GM18505 (cell line): Measurements from ENCODE around the gene TMEM176A.
"Not testable (repeated sequence)": the region's sequence is repeated elsewhere in the genome, so short reads cannot be mapped to it uniquely, and the experiment has no call there.

Experiments used
- ATAC-seq: cut with Tn5 transposase; IDR thresholded peaks from one replicate; pipeline ENCODE4 v1.9.1; 2021; ENCODE audit not compliant: unreplicated experiment
- POLR2A ChIP-seq: IDR thresholded peaks from 4 replicates; pipeline ENCODE4 v1.6.1; 2011; ENCODE audit warnings: borderline replicate concordance; ENCODE audit not compliant: insufficient read depth, insufficient read length; ENCODE audit errors: extremely low read depth

The TMEM176A gene

DNA sequence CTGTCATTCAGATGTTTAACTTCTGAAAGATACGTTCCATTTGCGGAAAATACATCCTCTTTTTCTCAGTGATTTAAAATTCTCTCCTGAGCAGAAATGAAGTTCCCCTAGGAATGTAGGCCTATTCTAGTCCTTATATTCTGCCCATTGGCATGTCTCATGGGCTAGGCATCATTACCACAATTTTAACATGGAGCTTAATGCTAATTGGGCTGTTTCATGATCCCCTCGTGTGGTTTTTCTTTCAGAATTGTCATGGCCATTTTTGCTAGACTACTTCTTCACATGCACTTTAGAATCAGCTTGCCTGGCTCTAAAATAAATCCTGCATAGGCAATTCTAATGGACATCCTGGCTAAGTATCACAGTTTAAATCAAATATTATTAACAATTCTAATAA is 1.4 kb upstream of the TMEM176A start:
- ATAC-seq: no peak

GRCh38 chr7:150799741-150800580 is 608 bp upstream of the TMEM176A start, which contains the start of gene TMEM176B:
Gene TMEM176B, minus strand, starts transcription at chr7:150800364. Its CDS starts 3,795 bp downstream, at chr7:150796569.
- TF ChIP-seq POLR2A: no peak
- no peak for ATAC-seq

More for the DNA sequence above, 1.4 kb upstream of the TMEM176A start:
- no peak for TF ChIP-seq POLR2A

DNA sequence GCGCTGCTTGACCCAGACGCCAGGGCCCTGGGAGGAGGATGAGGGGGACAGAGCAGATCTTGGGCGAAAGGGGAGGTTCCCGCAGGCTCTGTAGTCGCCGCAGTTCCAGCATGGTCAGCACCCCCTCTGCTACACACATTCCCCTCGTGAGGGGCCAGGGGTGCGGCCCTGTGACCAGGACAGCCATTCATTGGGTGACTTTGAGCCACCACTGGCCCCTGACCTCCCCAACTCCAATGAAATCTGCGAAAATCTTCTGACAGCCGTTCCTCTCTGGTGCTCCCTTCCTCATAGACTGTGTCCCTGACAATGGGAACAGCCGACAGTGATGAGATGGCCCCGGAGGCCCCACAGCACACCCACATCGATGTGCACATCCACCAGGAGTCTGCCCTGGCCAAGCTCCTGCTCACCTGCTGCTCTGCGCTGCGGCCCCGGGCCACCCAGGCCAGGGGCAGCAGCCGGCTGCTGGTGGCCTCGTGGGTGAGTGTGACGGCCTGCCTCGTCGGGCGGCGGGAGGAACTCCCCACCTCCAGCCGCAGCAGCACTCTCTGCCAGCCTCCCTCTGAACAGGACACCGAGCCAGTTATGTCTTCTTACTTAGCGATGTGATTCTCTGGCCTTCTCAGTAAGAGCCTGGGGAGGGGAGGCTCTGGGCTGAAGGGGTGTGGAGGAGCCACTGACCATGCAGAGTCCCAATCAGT is 825 bp downstream of the TMEM176A start:
- TF ChIP-seq POLR2A: no peak
- ATAC-seq: no peak

GRCh38 chr7:150801946-150802771 is 1.6 kb downstream of the TMEM176A start:
- no peak for ATAC-seq
- no peak for TF ChIP-seq POLR2A

DNA sequence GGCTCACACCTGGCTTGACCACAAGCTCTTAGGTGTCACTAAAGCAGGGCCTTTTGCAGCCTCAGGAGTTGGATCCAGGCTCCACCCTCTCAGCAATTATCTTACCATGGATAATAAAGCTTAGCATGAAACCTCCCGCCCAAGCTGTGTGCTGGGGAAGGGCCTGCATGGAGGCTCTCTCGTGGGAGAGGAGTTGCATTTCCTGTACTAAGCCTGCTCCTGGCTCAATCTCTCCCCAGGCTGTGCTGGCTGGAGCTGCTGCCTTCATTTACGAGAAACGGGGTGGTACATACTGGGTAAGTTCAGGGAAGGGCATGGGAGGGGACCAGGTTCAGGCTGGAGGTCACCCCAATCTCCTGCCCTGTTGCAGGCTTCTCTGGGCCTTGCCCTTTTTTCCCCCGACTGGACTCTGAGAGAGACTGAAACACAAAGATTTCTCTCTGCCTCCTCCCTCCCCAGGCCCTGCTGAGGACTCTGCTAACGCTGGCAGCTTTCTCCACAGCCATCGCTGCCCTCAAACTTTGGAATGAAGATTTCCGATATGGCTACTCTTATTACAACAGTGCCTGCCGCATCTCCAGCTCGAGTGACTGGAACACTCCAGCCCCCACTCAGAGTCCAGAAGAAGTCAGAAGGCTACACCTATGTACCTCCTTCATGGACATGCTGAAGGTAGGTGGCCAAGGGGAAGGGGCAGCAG is 2.7 kb downstream of the TMEM176A start:
- no peak for ATAC-seq

DNA sequence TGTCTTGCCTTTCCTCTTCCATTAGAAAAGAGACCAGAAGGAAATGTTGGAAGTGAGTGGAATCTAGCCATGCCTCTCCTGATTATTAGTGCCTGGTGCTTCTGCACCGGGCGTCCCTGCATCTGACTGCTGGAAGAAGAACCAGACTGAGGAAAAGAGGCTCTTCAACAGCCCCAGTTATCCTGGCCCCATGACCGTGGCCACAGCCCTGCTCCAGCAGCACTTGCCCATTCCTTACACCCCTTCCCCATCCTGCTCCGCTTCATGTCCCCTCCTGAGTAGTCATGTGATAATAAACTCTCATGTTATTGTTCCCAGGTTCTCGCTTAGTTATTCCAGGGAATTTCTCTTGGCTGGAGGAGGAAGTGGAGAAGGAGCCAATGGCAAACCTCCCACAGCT is 4.2 kb downstream of the TMEM176A start:
- no peak for TF ChIP-seq POLR2A
- ATAC-seq: no peak

More for the DNA sequence above, 2.7 kb downstream of the TMEM176A start:
- TF ChIP-seq POLR2A: no peak

DNA sequence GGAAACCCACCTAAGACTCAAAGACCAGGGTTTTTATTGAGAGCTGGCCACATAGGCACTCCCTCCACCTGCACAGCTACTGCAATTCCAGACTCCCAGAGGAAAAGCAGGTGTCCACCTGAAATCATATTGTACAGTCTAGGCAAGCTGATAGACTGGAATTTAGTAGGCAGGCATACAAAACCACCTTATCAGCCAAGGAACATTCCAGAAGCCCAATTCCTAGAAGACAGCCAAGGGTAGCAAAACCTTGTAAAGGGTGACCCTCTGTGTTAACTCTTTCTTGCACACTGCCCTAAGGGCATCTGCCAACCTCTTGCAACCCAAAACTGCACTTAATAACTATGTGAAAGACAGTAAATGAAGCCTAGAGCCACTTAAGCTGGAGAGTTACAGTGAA is 5.3 kb downstream of the TMEM176A start:
- no peak for TF ChIP-seq POLR2A
- ATAC-seq: no peak

- no peak for ATAC-seq
These were observed 5.9 kb downstream of the TMEM176A start for GRCh38 chr7:150806454-150806853.

DNA sequence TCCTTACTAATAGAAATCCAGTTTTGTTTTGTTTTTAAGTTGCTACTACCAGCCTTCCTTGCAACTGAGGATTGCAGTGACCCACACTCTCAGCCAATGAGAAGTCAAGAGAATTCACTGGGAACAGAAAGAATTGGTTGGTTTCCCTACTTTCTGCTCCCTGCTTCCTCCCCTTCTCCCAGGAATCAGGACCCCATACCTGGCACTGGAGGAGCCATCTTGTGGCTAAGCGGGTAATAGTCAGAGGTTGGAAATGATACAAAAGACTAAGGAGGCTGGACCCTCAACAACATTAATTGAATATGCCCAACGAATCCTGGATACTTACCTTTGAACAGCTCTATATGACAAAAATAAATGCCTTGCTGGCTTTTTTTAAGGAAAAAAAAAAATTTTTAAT is 6.3 kb downstream of the TMEM176A start:
- no peak for TF ChIP-seq POLR2A

More at GRCh38 chr7:150806454-150806853, 5.9 kb downstream of the TMEM176A start:
- TF ChIP-seq POLR2A: no peak

GRCh38 chr7:150807616-150808438 is 7.3 kb downstream of the TMEM176A start:
- ATAC-seq: not testable (repeated sequence)

More for the DNA sequence above, 6.3 kb downstream of the TMEM176A start:
- no peak for ATAC-seq

DNA sequence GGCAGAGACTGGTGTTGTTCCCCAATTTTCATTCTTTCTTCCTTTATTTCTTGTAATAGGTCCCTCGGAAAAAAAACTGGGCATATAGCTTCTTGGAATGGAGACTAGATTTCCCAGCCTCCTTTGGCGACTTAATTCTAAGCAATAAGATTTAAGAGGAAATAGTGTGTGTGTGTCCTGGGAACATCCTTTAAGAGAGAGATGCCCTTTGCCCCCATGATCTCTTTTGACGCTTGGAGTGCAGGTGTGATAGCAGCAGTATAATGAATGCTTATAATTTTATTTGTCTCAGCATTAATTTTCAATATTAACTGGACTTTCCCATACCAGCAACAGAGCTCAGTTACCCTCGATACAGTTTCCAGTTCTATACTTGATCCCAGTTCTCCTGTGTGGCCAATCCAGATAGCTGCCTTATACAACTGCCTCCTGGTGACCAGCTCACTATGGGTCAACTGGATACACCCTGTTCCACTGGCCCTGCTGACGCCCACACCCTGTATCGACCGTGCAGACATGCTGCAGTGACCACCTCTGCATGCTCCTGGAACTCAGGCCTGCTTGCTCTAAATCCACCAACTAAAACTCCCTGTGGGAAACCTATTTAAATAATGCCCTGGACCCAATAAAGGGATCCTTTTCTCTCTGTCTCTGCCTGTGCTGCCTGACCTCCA is 13.9 kb downstream of the TMEM176A start:
- no peak for TF ChIP-seq POLR2A
- ATAC-seq: no peak

DNA sequence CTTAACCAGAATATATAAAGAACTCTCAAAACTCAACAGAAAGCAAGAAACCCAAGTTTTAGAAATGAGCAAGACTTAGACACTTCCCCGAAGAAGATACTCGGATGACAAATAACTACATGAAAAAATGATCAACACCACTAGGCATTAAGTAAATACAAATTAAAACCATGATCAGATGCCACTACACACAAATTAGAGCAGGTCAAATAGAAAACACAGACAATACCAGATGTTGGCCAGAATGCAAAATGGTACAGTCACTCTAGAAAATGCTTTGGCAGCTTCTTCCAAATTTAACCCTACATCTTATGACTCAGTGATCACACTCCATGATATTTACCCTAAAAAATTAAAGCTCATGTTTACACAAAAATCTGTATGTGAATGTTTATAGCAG is 18.4 kb downstream of the TMEM176A start:
- no peak for TF ChIP-seq POLR2A
- no peak for ATAC-seq

GRCh38 chr7:150820148-150820547 is 19.6 kb downstream of the TMEM176A start:
- TF ChIP-seq POLR2A: no peak
- ATAC-seq: no peak
